Esophagus muscularis mucosa (tissue), 4 donors: ENCODE results near the gene TXLNA. TPM values are rescaled to one million over a fixed set of nuclear protein-coding genes. Genes with fewer than 3 reads are reported as not detected.
A peak's percentile ranks its signal among the peaks of the same experiment; 100 is the strongest.

Source experiments
- DNase-seq: peaks from one replicate; pipeline ENCODE4 v3.0.0-alpha.2; 2017; ENCODE audit errors: extremely low spot score
- H3K27ac ChIP-seq, 4 donors: fragments of 200-600 bp; sonication (generic); replicated peaks in 1 of 4; 1 replicate in 3 of 4; 2 replicates in 1 of 4; pipeline ENCODE4 v1.5.1; 2016 to 2019; ENCODE audit warnings: mild to moderate bottlenecking in 1 of 4
- H3K27me3 ChIP-seq, 4 donors: fragments of 200-600 bp; sonication (generic); one replicate each; pipeline versions ENCODE4 v1.5.1 to v1.6.0; 2016 to 2019
- H3K36me3 ChIP-seq, 4 donors: fragments of 200-600 bp; sonication (generic); one replicate each; pipeline ENCODE4 v1.5.1; 2016 to 2019
- H3K4me1 ChIP-seq, 4 donors: fragments of 200-600 bp; sonication (generic); one replicate each; pipeline ENCODE4 v1.5.1; 2016 to 2019
- H3K4me3 ChIP-seq, 4 donors: fragments of 200-600 bp; sonication (generic); 1 replicate in 2 of 4; 2 replicates in 2 of 4; pipeline ENCODE4 v1.5.1; 2016 to 2019; ENCODE audit warnings: mild to moderate bottlenecking in 4 of 4, moderate library complexity in 1 of 4
- H3K9me3 ChIP-seq, 4 donors: fragments of 200-600 bp; sonication (generic); 1 replicate in 3 of 4; 2 replicates in 1 of 4; pipeline ENCODE4 v1.5.1; 2016 to 2019
- EP300 ChIP-seq: sonication (generic); formaldehyde crosslinking; IDR thresholded peaks from one replicate; pipeline ENCODE4 v1.6.1; 2017; ENCODE audit warnings: antibody characterized with exemption
- POLR2A ChIP-seq: fragments of 450-650 bp; IDR thresholded peaks from one replicate; pipeline ENCODE4 v1.6.1; 2017; ENCODE audit warnings: antibody characterized with exemption, moderate library complexity, mild to moderate bottlenecking, low read depth
- POLR2AphosphoS5 ChIP-seq, 2 donors: sonication (generic); formaldehyde crosslinking; IDR thresholded peaks; one replicate each; pipeline ENCODE4 v1.6.1; 2017; ENCODE audit warnings: antibody characterized with exemption in 2 of 2
- WGBS: methylation state at CpG from one replicate; pipeline ENCODE4 v1.1.5; 2018; 5-methylcytosine and 5-hydroxymethylcytosine counted together
- intact Hi-C: fragments of 100-400 bp; cut with DNase I; formaldehyde crosslinking; loops from one replicate; pipeline ENCODE4 v1.15.1; 2023
- total RNA-seq, 4 donors: library from RNA; depleted of rRNA; stranded (reverse); fragments of >200 nt; gene quantifications; one replicate each; pipeline versions ENCODE4 v1.1.0 to v1.2.1, GENCODE V29; 2016
- TF ChIP-seq, protein P1 (sequence below), 3 experiments: fragments of 200-600 bp in 2 of 3; fragments of 450-650 bp in 1 of 3; sonication (generic) in 2 of 3; IDR thresholded peaks; one replicate each; pipeline ENCODE4 v1.5.1; 2017 to 2019; ENCODE audit warnings: antibody characterized with exemption in 3 of 3, mild to moderate bottlenecking in 2 of 3, moderate library complexity in 1 of 3

Gene TXLNA
- total RNA-seq, 4 donors from 2014 or later = 43.6 to 88.4 (median 70.4) TPM

- H3K27ac ChIP-seq = peak within 1 kb of the TSS; percentile 88 to 95 (median 89)
- H3K9me3 ChIP-seq = no peaks in the 10 kb centered on the region
- peak within 1 kb of the TSS; percentile 79 to 85 (median 83) for H3K4me3 ChIP-seq
- peaks cover 30 to 69% (median 49%) of the 10 kb centered on the region in 4 donors for H3K36me3 ChIP-seq
- intact Hi-C loops = no loop called here
- peak; percentile 99 for DNase-seq
- TF ChIP-seq, protein P1, sequence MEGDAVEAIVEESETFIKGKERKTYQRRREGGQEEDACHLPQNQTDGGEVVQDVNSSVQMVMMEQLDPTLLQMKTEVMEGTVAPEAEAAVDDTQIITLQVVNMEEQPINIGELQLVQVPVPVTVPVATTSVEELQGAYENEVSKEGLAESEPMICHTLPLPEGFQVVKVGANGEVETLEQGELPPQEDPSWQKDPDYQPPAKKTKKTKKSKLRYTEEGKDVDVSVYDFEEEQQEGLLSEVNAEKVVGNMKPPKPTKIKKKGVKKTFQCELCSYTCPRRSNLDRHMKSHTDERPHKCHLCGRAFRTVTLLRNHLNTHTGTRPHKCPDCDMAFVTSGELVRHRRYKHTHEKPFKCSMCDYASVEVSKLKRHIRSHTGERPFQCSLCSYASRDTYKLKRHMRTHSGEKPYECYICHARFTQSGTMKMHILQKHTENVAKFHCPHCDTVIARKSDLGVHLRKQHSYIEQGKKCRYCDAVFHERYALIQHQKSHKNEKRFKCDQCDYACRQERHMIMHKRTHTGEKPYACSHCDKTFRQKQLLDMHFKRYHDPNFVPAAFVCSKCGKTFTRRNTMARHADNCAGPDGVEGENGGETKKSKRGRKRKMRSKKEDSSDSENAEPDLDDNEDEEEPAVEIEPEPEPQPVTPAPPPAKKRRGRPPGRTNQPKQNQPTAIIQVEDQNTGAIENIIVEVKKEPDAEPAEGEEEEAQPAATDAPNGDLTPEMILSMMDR (IDR thresholded peaks at IDR 0.05) = no peak
- TF ChIP-seq POLR2AphosphoS5 (IDR thresholded peaks at IDR 0.05) (peak; percentile 97), POLR2A (peak; percentile 75), EP300 (peak; percentile 8)
- H3K4me1 ChIP-seq = peaks cover 27 to 52% (median 38%) of the 10 kb centered on the region in 4 donors
- H3K27me3 ChIP-seq = no peaks in the 10 kb centered on the region
- WGBS = under 1% methylated on average over 32 of the region's 46 CpGs
Measured at GRCh38 chr1:32221980-32222755, 42.7 kb downstream of the TXLNA start, which contains the start of the genes EIF3I and TMEM234. EIF3I (plus strand) TSS chr1:32222407; CDS start chr1:32222442, 35 bp downstream. TMEM234 (minus strand) TSS chr1:32222353; CDS start chr1:32222322, 31 bp downstream.

DNA sequence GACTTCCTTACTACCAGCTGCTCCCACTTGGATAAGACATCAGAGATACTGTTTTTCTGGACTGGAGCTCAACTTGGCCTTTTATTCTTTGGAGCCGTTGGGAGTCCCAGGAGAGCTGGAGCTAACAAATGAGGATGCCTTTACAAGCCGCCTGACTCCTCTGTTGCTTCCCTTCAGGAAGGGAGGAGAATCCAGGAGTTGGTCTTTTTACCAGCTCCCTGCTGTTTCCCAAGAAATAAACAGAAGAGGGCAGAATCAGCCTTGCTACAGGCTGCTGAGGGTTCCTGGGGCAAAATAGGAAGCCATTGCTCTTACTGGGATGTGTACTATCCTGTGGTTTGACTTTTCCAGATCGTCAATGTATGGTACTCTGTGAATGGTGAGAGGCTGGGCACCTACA lies 44.2 kb downstream of the TXLNA start:
- H3K4me3 ChIP-seq = peak overlapping the region; percentile 79 to 85 (median 83)

GRCh38 chr1:32224285-32224684 lies 44.8 kb downstream of the TXLNA start:
- no peaks in the 10 kb centered on the region for H3K9me3 ChIP-seq
- H3K36me3 ChIP-seq = peaks cover 45 to 69% (median 62%) of the 10 kb centered on the region in 4 donors
- H3K27me3 ChIP-seq = no peaks in the 10 kb centered on the region
- WGBS = 93% methylated on average over 4 of the region's 4 CpGs
- H3K4me1 ChIP-seq = peaks cover 27 to 46% (median 38%) of the 10 kb centered on the region in 4 donors
- TF ChIP-seq, protein P1 (IDR thresholded peaks at IDR 0.05) = no peak
- TF ChIP-seq EP300 (no peak), POLR2AphosphoS5 (IDR thresholded peaks at IDR 0.05) (no peak), POLR2A (no peak)
- no peak overlapping the region for H3K4me3 ChIP-seq
- peak overlapping the region in 3 of 4 donors; percentile 88 to 95 (median 89) for H3K27ac ChIP-seq
- DNase-seq = no peak
- intact Hi-C loops = no loop called here

More for the DNA sequence above, 44.2 kb downstream of the TXLNA start:
- TF ChIP-seq, protein P1 (IDR thresholded peaks at IDR 0.05) = no peak
- TF ChIP-seq POLR2A = no peak
- TF ChIP-seq EP300 = no peak
- no peak for TF ChIP-seq POLR2AphosphoS5 (IDR thresholded peaks at IDR 0.05)
- H3K4me1 ChIP-seq = peaks cover 27 to 52% (median 38%) of the 10 kb centered on the region in 4 donors
- intact Hi-C loops = no loop called here
- H3K36me3 ChIP-seq = peaks cover 39 to 69% (median 58%) of the 10 kb centered on the region in 4 donors
- no peak for DNase-seq
- WGBS = 38% methylated on average over 3 of the region's 3 CpGs
- no peaks in the 10 kb centered on the region for H3K27me3 ChIP-seq
- no peaks in the 10 kb centered on the region for H3K9me3 ChIP-seq
- H3K27ac ChIP-seq = peak overlapping the region; percentile 88 to 95 (median 89)

GRCh38 chr1:32228771-32229170 lies 49.3 kb downstream of the TXLNA start:
- intact Hi-C loops = no loop called here
- no peak for TF ChIP-seq POLR2AphosphoS5 (IDR thresholded peaks at IDR 0.05)
- TF ChIP-seq, protein P1 (IDR thresholded peaks at IDR 0.05) = no peak
- no peak for TF ChIP-seq EP300
- TF ChIP-seq POLR2A = no peak
- no peaks in the 10 kb centered on the region for H3K9me3 ChIP-seq
- no peaks in the 10 kb centered on the region for H3K27me3 ChIP-seq
- peaks cover 74 to 100% (median 95%) of the 10 kb centered on the region in 4 donors for H3K36me3 ChIP-seq
- H3K4me3 ChIP-seq = no peak overlapping the region
- DNase-seq = no peak
- peaks cover 5 to 15% (median 10%) of the 10 kb centered on the region in 4 donors for H3K4me1 ChIP-seq
- 70% methylated on average over 3 of the region's 3 CpGs for WGBS
- no peak overlapping the region for H3K27ac ChIP-seq
